SU-DHL-6 (cell line): ENCODE measurements around the gene AFF2.

Experiments used
- CTCF ChIP-seq: fragments of 200-600 bp; sonication (generic); IDR thresholded peaks from one replicate; pipeline ENCODE4 v1.5.1; 2017; ENCODE audit warnings: antibody characterized with exemption, mild to moderate bottlenecking, low read length, moderate library complexity; ENCODE audit not compliant: insufficient read depth, poor library complexity, severe bottlenecking
- EZH2phosphoT487 ChIP-seq: fragments of 200-600 bp; sonication (generic), shearing (Covaris generic); conservative IDR thresholded peaks from 2 replicates; pipeline ENCODE4 v1.6.1; 2018; ENCODE audit warnings: mild to moderate bottlenecking, antibody characterized with exemption, low read length, moderate library complexity, mixed read lengths

GRCh38 chrX:148774276-148774675 lies 273.9 kb downstream of the AFF2 start:
- no peak for TF ChIP-seq CTCF
- no peak for TF ChIP-seq EZH2phosphoT487
